ENCODE data around the gene PAXIP1. TPM values are rescaled to one million over a fixed set of nuclear protein-coding genes. Genes with fewer than 3 reads are reported as not detected.

Gene PAXIP1
- total and polyA plus RNA-seq, 2 donors (not counting 3 experiments of a cell fraction or from before 2014, with no cell fraction given), result 10.0 to 15.8 TPM

DNA sequence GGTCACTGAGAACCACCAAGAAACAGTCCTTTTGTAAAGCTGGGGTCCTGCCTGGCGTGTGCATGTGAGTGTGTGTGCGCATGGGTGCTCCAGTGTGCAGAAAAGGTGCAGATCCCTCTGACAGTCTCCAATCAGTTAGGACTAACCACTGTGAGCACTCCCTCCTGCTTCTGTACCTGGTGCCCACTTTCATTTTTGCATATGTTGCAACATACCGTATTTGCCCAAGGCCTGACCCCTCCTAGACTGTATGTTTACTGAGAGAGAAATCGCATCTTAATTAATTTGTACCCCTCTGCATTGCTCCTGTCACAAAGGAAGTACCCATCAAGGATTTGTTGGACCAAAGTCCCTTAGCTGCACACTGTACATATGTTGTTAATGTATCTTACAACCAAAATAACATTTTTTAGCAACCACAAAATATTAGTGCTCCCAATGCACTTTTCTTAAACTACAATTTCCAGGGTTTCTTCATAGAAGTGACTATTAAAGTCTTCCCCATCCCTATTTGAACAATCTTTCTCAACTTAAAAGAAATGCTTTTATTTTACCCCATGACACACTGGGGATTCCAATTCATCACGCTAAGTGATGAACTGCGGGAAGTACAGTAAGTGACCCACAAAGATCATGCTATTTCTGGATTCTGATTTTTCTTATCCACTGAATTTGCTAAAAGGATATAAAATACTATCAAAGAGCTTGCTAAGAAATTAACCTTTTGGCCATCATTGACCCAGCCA is 16.6 kb downstream of the PAXIP1 start:
- Histone ChIP-seq H4K20me1 (replicated peaks; ENCODE audit: control insufficient read depth, extremely low read depth, insufficient read depth, low read length) (no peaks in the 10 kb centered on the region), H3K4me1 (ENCODE audit: control insufficient read depth, extremely low read depth, insufficient read depth, low read length) (no peaks in the 10 kb centered on the region), H3K79me2 (ENCODE audit: control insufficient read depth, insufficient read depth, low read length) (no peaks in the 10 kb centered on the region), H3K4me3 (replicated peaks in 1 of 3; ENCODE audit: insufficient read depth in 1 of 3, low read depth in 1 of 3, low read length in 3 of 3) (no peak overlapping the region), H3K9me3 (replicated peaks; ENCODE audit: control insufficient read depth, insufficient read depth, low read length) (no peaks in the 10 kb centered on the region), H3K9ac (replicated peaks; ENCODE audit: extremely low read depth, insufficient read depth, low read length) (no peak overlapping the region), H3K36me3 (ENCODE audit: control insufficient read depth in 2 of 2, extremely low read depth in 1 of 2, insufficient read depth in 2 of 2, low read length in 2 of 2) (peaks cover 5 to 6% of the 10 kb centered on the region in 2 experiments), H3K27me3 (ENCODE audit: control insufficient read depth in 2 of 2, insufficient read depth in 2 of 2, low read length in 2 of 2) (no peaks in the 10 kb centered on the region), H2AFZ (ENCODE audit: low read depth, low read length) (no peak overlapping the region), H3K27ac (ENCODE audit: insufficient read depth, low read depth, low read length) (no peak overlapping the region), H3K9me1 (replicated peaks; ENCODE audit: control insufficient read depth, extremely low read depth, insufficient read depth, low read length) (no peaks in the 10 kb centered on the region), H3K4me2 (ENCODE audit: insufficient read depth, low read length) (no peak overlapping the region)
- no peak for DNase-seq (ENCODE audit: low read depth, low spot score)
- dilution Hi-C loops (cut with MboI; ENCODE audit: extremely low pct_ligation_motif_present, low sequenced_read_pairs), result no loop called here
- intact Hi-C loops (cut with micrococcal nuclease), result no loop called here
- POLR2A ChIA-PET, result no interaction called here
- TF ChIP-seq FOS (IDR thresholded peaks at IDR 0.05; ENCODE audit: borderline replicate concordance, insufficient read depth, low read length) (no peak), MAX (IDR thresholded peaks at IDR 0.05; ENCODE audit: insufficient read depth, insufficient read length) (no peak), POLR2AphosphoS5 (IDR thresholded peaks at IDR 0.05; ENCODE audit: insufficient read depth, low read depth, low read length) (no peak), POLR2A (IDR thresholded peaks at IDR 0.05; ENCODE audit: low read depth, low read length) (no peak), MYC (IDR thresholded peaks at IDR 0.05; ENCODE audit: low read depth, low read length) (no peak), EZH2 (IDR thresholded peaks at IDR 0.05; ENCODE audit: borderline replicate concordance, low read depth, low read length, severe bottlenecking) (no peak), GATA2 (IDR thresholded peaks at IDR 0.05; ENCODE audit: insufficient read depth, insufficient read length, low read depth, low read length) (no peak), JUN (IDR thresholded peaks at IDR 0.05; ENCODE audit: borderline replicate concordance, insufficient read depth, insufficient read length, low read depth) (no peak)
- TF ChIP-seq, protein P1, sequence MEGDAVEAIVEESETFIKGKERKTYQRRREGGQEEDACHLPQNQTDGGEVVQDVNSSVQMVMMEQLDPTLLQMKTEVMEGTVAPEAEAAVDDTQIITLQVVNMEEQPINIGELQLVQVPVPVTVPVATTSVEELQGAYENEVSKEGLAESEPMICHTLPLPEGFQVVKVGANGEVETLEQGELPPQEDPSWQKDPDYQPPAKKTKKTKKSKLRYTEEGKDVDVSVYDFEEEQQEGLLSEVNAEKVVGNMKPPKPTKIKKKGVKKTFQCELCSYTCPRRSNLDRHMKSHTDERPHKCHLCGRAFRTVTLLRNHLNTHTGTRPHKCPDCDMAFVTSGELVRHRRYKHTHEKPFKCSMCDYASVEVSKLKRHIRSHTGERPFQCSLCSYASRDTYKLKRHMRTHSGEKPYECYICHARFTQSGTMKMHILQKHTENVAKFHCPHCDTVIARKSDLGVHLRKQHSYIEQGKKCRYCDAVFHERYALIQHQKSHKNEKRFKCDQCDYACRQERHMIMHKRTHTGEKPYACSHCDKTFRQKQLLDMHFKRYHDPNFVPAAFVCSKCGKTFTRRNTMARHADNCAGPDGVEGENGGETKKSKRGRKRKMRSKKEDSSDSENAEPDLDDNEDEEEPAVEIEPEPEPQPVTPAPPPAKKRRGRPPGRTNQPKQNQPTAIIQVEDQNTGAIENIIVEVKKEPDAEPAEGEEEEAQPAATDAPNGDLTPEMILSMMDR (IDR thresholded peaks at IDR 0.05; ENCODE audit: extremely low read depth in 1 of 2, insufficient read depth in 1 of 2, low read depth in 1 of 2, low read length in 2 of 2), result no peak
- CTCF ChIA-PET, result interaction anchor here (1.0 kb wide), 1 partner anchor 10 kb away, joined by 3 read pairs; no protein-coding TSS in a partner anchor
- BruUV-seq (replicated peaks), result no TSS peak
- FAIRE-seq, result no peak
